CD4-positive, alpha-beta T cell treated with Interleukin-4 for 4 hours (primary cell): Measurements from ENCODE around the gene PES1.
"Not testable (repeated sequence)": the region's sequence is repeated elsewhere in the genome, so short reads cannot be mapped to it uniquely, and the experiment has no call there.

ENCODE experiments used
- DNase-seq: peaks from one replicate; pipeline ENCODE4 v3.0.0-alpha.2; 2020

Gene PES1

DNA sequence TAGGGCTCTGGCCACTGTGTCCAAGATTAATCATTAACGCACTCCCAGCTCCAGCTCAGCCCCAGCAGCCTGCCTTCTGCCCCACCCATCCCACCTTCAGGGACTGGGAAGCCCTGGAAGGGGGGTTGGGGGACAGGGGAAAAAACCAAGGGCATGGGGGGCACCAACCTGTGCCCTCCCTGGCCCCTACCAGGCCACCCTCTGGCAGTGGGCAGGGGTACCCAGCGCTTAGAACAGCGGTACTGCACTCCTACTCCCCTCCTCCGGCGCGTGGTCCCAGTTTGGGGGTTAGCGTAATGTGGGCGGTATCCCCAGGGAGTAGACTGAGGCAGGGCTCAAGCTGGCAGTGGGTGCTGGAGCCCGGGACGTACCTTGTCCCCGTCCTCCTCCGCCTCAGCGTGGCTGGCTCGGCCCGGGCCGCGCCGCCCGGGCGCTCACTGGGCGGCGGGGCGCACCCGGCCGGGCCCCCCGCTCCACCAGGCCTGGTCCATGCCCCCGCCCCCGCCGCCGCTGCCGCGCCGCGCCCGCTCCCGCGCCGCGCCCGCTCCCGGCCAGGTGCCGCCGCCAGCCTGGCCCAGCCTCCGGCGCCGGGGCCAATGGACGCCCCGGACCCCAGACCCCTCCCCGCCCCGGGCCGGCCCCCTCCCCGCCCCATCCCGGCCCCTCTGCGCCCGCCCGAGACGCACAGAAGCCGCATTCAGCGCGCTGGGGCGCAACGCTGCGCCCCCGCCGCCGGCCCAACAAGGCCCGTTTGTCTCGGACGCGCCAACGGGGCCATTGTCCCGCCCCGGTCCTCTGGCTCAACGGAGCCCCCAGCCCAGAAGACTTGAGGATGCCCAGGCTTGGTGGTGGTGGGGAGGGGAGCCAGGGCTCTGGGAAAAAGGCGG, 17.4 kb downstream of the PES1 start, which contains the start of gene GAL3ST1:
Gene GAL3ST1, minus strand, starts transcription at position 571 of the 887 bp plus-strand sequence. CDS start 17,273 bp downstream, outside the sequence.
- DNase-seq, result no peak

DNA sequence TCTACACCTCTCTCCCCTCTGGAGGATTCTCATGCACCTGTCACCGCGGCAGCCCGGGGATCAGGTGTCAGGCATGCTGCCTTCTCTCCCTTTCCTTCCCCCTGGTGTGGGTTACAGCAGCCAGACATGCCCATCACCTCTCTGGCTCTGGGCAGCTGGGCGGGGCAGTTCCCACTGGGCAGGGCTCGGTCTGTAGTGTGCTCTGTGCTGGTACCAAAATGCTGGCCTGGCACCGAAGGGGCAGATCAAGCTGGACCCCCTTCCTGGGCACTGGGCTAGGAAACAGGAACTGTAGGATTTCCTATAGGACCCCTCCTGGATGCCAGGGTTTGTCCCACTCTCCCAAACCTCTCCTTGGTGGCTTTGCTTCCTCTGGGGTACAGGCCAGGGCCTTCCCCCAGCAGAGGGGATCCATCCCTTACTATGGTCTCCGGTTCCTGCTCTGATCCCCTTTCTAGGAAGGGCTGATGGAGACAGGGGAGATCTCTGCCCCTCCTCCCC, 18.1 kb downstream of the PES1 start:
- no peak for DNase-seq

GRCh38 chr22:30572840-30573593, 18.7 kb downstream of the PES1 start:
- no peak for DNase-seq

GRCh38 chr22:30572210-30572609, 19.5 kb downstream of the PES1 start:
- DNase-seq, result no peak

GRCh38 chr22:30569674-30570202, 22.0 kb downstream of the PES1 start:
- DNase-seq, result no peak

DNA sequence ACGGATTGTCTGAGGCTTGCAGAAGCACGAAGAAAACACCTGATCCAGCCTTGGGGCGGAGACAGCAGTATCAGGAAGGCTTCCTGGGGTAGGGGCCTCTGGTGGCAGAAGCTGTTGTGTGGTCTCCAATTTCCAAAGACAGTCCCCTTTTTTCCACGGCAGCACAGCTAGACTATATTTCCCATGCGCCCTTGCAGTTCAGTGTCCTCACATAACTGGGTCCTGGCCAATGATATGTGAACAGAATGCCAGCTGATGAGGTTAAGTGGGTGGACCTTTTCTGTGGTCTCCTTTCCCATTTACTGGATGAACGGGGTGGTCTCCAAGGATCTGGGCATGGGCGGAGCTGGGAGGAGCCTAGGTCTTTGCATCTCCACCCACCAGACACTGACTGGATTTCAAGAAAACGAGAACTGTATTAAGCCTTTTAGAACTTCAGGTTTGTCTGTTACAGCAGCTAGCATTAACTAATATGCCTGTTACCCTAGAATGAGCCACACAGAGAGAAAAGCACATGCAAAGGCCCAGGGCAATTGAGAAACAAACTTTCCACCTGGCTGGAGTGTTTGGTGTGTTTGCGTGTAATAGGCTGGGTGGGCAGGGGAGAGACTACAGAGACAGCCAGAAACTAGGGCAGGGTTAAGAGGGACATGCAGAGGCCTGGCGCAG, 23.4 kb downstream of the PES1 start:
- DNase-seq, result no peak

GRCh38 chr22:30567277-30567676, 24.4 kb downstream of the PES1 start:
- not testable (repeated sequence) for DNase-seq

GRCh38 chr22:30566125-30566524, 25.6 kb downstream of the PES1 start:
- no peak for DNase-seq

DNA sequence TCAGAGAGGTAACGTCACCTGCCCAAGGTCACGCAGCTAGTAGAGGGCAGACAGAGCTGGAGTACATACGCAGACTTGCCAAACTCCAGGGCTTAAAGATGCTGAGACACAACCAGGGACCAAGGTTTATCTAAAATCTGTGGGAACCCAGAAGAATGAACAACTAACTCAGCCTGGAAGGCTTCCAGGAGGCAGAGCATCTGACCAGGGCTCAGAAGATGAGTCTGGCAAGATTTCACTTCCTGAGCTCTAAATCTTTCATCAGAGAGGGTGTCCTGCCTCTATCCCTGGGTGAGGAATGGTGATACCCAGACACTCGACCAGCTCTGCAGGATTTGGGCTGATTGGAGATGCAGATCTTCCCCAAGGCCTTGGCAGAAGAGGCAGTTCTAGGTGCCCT, 26.4 kb downstream of the PES1 start:
- no peak for DNase-seq

- no peak for DNase-seq
Observed at GRCh38 chr22:30564761-30565119, 27.0 kb downstream of the PES1 start.

DNA sequence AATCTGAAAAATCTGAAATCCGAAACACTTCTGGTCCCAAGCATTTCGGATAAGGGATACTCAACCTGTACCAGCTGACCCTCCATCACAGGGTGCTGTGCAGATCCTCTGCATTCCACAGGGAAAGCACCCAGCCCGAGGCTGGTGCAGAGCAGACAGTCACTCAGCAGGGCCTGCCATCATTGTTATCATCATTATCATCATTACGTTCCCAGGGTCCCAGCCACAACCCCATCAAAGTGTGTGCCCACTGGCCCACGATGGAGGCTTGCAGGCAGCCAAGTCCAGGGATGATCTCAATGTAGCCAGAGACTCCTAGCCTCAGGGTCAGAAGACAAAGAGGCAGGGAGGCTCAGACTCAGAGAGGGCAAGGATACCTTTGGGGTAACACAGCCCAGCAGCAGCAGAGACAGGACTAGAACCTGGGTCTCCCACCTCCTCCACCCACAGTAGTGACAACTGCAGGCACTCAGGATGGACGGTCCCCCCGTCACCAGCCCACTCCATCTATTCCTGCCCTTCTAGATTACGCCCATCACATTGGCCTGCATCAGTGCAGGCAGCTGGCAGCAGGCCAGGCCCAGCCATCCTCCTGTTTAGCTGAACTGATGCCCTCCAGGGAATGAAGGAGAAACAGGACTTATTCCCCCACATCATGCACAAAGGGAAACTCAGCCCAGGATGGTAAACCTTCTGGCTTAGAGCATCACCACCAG, 27.5 kb downstream of the PES1 start:
- no peak for DNase-seq

DNA sequence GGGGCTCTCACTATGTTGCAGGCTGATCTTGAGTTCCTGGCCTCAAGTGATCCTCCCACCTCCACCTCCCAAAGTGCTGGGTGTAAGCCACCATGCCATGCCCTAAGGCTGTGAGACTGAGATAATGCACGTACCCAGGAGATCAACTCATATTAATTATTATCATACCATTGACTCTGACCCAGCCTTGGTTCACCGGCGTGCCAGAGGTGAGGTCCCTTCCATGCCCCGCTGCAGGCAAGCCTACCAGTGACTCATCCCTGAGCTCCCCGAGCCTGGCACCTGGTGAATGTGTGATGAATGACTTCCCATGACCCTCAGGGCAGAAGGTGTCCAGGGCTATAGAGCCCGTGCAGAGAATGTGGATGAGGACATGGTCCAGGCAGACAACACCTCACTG, 29.3 kb downstream of the PES1 start:
- no peak for DNase-seq

- no peak for DNase-seq
Observed at GRCh38 chr22:30561402-30562189, 30.1 kb downstream of the PES1 start.

GRCh38 chr22:30560643-30561202, 31.0 kb downstream of the PES1 start:
- DNase-seq, result not testable (repeated sequence)

- no peak for DNase-seq
Observed at GRCh38 chr22:30559889-30560288, 31.8 kb downstream of the PES1 start.

- DNase-seq, result no peak
Observed at GRCh38 chr22:30557243-30557642, 34.5 kb downstream of the PES1 start.

DNA sequence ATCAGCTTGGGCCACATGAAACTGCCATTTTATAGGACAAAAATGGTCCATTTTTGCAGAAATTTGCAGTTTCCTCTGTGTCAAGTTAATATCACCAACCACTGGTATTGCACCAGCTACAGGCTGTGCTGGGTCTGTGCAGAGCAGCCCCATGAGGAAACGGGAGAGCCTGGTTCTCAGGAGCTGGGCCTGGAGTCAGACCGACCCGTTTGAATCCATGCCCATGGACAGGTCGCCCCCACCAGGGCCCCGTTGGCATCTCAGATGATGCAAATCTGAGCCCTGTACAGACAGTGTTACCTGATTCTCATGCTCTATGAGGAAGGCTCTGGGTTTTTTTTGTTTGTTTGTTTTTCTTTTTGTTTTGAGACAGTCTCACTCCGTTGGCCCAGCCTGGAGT, 35.3 kb downstream of the PES1 start:
- no peak for DNase-seq

GRCh38 chr22:30555282-30556210, 36.2 kb downstream of the PES1 start:
- no peak for DNase-seq

GRCh38 chr22:30553971-30554370, 37.7 kb downstream of the PES1 start:
- DNase-seq, result no peak

DNA sequence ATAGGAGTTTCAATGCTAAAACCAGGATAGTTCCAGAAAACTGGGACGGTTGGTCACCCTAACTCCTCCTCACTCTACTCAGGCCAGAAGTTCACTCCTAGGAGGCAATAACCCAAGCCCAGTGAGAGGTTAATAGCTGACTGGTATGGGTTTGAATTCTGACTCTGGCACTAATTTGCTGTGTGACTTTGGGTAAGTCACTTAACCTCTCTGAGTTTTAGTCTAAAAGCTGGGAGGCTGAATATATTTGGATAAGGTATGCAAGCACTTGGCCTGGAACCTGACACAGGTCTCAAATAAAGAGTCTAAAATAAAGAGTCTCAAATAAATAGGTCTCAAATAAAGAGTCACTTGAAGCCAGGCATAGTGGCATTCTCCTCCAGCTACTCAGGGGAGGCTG, 39.0 kb downstream of the PES1 start:
- no peak for DNase-seq
